Measurements from ENCODE around the gene RALGAPA1. TPM values are rescaled to one million over a fixed set of nuclear protein-coding genes. Genes with fewer than 3 reads are reported as not detected.

RALGAPA1 gene
- total and polyA plus RNA-seq, 2 of the 13 experiments (the other 11 are each of a cell fraction or from before 2014, with no cell fraction given) = 65.0 to 89.2 TPM

DNA sequence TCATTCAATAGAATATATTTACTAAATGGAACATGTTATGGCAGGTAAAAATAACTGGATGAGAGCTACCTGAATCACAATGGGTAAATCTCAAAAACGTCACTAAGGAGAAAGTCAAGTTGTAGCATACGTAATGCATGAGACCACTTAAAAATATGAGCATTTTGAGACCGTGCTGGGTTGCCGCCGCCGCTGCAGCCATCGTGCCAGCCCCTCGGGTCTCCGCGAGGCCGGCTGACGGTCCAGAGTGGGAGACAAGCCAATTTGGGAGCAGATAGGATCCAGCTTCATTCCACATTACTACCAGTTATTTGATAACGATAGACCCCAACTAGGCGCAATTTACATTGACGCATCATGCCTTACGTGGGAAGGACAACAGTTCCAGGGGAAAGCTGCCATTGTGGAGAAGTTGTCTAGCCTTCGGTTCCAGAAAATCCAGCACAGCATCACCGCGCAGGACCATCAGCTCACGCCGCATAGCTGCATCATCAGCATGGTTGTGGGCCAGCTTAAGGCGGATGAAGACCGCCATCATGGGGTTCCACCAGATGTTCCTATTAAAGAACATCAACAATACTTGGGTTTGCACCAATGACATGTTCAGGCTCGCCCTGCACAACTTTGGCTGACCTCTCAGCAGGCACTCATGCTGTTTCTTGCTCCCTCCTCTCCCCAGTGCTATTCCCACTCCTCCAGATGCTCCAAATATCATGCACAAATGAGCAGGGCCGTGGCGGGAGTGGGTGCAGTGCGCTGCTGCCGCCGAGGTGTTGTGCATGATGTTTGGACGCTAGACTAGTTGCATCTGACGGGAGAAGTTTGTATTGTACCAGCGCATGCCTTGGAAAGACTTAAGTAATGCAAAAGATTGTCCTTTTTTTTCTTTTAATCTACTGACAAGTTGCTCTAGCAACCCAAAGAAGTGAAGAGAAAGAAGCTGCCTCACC is 10.8 kb upstream of the RALGAPA1 start (continued):
- TF ChIP-seq, protein P1, sequence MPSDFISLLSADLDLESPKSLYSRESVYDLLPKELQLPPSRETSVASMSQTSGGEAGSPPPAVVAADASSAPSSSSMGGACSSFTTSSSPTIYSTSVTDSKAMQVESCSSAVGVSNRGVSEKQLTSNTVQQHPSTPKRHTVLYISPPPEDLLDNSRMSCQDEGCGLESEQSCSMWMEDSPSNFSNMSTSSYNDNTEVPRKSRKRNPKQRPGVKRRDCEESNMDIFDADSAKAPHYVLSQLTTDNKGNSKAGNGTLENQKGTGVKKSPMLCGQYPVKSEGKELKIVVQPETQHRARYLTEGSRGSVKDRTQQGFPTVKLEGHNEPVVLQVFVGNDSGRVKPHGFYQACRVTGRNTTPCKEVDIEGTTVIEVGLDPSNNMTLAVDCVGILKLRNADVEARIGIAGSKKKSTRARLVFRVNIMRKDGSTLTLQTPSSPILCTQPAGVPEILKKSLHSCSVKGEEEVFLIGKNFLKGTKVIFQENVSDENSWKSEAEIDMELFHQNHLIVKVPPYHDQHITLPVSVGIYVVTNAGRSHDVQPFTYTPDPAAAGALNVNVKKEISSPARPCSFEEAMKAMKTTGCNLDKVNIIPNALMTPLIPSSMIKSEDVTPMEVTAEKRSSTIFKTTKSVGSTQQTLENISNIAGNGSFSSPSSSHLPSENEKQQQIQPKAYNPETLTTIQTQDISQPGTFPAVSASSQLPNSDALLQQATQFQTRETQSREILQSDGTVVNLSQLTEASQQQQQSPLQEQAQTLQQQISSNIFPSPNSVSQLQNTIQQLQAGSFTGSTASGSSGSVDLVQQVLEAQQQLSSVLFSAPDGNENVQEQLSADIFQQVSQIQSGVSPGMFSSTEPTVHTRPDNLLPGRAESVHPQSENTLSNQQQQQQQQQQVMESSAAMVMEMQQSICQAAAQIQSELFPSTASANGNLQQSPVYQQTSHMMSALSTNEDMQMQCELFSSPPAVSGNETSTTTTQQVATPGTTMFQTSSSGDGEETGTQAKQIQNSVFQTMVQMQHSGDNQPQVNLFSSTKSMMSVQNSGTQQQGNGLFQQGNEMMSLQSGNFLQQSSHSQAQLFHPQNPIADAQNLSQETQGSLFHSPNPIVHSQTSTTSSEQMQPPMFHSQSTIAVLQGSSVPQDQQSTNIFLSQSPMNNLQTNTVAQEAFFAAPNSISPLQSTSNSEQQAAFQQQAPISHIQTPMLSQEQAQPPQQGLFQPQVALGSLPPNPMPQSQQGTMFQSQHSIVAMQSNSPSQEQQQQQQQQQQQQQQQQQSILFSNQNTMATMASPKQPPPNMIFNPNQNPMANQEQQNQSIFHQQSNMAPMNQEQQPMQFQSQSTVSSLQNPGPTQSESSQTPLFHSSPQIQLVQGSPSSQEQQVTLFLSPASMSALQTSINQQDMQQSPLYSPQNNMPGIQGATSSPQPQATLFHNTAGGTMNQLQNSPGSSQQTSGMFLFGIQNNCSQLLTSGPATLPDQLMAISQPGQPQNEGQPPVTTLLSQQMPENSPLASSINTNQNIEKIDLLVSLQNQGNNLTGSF (CRISPR knock-in tag; IDR thresholded peaks at IDR 0.05) = no peak
- TF ChIP-seq MAFK (conservative IDR thresholded peaks at IDR 0.05 in 1 of 2, IDR thresholded peaks at IDR 0.05 in 1 of 2; ENCODE audit: low read length in 2 of 2) = no peak
- TF ChIP-seq KAT8 (CRISPR knock-in tag; IDR thresholded peaks at IDR 0.05) = no peak
- TF ChIP-seq IKZF1 (IDR thresholded peaks at IDR 0.05) = no peak
- TF ChIP-seq, protein P2, sequence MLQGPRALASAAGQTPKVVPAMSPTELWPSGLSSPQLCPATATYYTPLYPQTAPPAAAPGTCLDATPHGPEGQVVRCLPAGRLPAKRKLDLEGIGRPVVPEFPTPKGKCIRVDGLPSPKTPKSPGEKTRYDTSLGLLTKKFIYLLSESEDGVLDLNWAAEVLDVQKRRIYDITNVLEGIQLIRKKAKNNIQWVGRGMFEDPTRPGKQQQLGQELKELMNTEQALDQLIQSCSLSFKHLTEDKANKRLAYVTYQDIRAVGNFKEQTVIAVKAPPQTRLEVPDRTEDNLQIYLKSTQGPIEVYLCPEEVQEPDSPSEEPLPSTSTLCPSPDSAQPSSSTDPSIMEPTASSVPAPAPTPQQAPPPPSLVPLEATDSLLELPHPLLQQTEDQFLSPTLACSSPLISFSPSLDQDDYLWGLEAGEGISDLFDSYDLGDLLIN (CRISPR knock-in tag; IDR thresholded peaks at IDR 0.05; ENCODE audit: borderline replicate concordance) = no peak
- TF ChIP-seq ATF5 (CRISPR knock-in tag; IDR thresholded peaks at IDR 0.05; ENCODE audit: low read depth) = no peak
- peak; percentile 27; the same call in 1 of the 2 replicates for TF ChIP-seq HOXA3 (CRISPR knock-in tag; IDR thresholded peaks at IDR 0.05)
- no peak for TF ChIP-seq MTA3 (CRISPR knock-in tag; IDR thresholded peaks at IDR 0.05)
- TF ChIP-seq, protein P3, sequence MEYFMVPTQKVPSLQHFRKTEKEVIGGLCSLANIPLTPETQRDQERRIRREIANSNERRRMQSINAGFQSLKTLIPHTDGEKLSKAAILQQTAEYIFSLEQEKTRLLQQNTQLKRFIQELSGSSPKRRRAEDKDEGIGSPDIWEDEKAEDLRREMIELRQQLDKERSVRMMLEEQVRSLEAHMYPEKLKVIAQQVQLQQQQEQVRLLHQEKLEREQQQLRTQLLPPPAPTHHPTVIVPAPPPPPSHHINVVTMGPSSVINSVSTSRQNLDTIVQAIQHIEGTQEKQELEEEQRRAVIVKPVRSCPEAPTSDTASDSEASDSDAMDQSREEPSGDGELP (IDR thresholded peaks at IDR 0.05; ENCODE audit: borderline replicate concordance, low read depth) = no peak
- no peak for TF ChIP-seq ZSCAN12 (CRISPR knock-in tag; IDR thresholded peaks at IDR 0.05)
- TF ChIP-seq ZFY (CRISPR knock-in tag; IDR thresholded peaks at IDR 0.05) = 0 out of 2 replicates have a peak, but pooled peaks have one; percentile 16
- TF ChIP-seq, protein P4, sequence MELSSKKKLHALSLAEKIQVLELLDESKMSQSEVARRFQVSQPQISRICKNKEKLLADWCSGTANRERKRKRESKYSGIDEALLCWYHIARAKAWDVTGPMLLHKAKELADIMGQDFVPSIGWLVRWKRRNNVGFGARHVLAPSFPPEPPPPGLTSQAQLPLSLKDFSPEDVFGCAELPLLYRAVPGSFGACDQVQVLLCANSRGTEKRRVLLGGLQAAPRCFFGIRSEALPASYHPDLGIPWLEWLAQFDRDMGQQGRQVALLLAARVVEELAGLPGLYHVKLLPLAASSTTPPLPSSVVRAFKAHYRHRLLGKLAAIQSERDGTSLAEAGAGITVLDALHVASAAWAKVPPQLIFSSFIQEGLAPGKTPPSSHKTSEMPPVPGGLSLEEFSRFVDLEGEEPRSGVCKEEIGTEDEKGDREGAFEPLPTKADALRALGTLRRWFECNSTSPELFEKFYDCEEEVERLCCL (CRISPR knock-in tag; IDR thresholded peaks at IDR 0.05; ENCODE audit: borderline replicate concordance) = no peak
- no peak for TF ChIP-seq PHF8 (CRISPR knock-in tag; IDR thresholded peaks at IDR 0.05)
- no peak for TF ChIP-seq ZSCAN21 (CRISPR knock-in tag; IDR thresholded peaks at IDR 0.05; ENCODE audit: borderline replicate concordance)
- TF ChIP-seq YEATS2 (CRISPR knock-in tag; IDR thresholded peaks at IDR 0.05; ENCODE audit: borderline replicate concordance) = no peak
- TF ChIP-seq, protein P5, sequence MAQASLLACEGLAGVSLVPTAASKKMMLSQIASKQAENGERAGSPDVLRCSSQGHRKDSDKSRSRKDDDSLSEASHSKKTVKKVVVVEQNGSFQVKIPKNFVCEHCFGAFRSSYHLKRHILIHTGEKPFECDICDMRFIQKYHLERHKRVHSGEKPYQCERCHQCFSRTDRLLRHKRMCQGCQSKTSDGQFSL (CRISPR knock-in tag; IDR thresholded peaks at IDR 0.05) = no peak
- TF ChIP-seq KDM4B (CRISPR knock-in tag; IDR thresholded peaks at IDR 0.05) = no peak
- no peak for TF ChIP-seq JARID2 (CRISPR knock-in tag; IDR thresholded peaks at IDR 0.05; ENCODE audit: insufficient replicate concordance)
- TF ChIP-seq ZNF331 (CRISPR knock-in tag; IDR thresholded peaks at IDR 0.05) = no peak
- no peak for TF ChIP-seq MYNN (CRISPR knock-in tag; IDR thresholded peaks at IDR 0.05; ENCODE audit: low read depth)
